Activated CD8-positive, alpha-beta T cell treated with anti-CD3 and anti-CD28 coated beads for 36 hours (primary cell): Measurements from ENCODE around the gene MBP. TPM values are rescaled to one million over a fixed set of nuclear protein-coding genes. Genes with fewer than 3 reads are reported as not detected.
A peak's percentile ranks its signal among the peaks of the same experiment; 100 is the strongest.

Experiments used
- ATAC-seq: fragments of 200-7000 bp; cut with Tn5 transposase; one replicate; pipeline ENCODE4 v1.10.0; 2021; ENCODE audit warnings: mild to moderate bottlenecking, moderate library complexity
- CTCF ChIA-PET: fragments of 350-600 bp; sonication (Branson Sonifier 250); formaldehyde crosslinking; loops from one replicate; lab custom pipeline; 2021; ENCODE audit warnings: antibody characterized with exemption; lab: Charles Lee
- POLR2A ChIA-PET: fragments of 350-600 bp; sonication (Branson Sonifier 250); formaldehyde crosslinking; loops from one replicate; lab custom pipeline; 2021; ENCODE audit warnings: antibody characterized with exemption; lab: Charles Lee
- DNase-seq: peaks from one replicate; pipeline ENCODE4 v3.0.0-alpha.2; 2020
- H3K27ac Mint-ChIP-seq: one replicate; pipeline ENCODE4 v1.8.0; 2021; ENCODE audit warnings: mild to moderate bottlenecking, mixed read lengths
- H3K27me3 Mint-ChIP-seq: one replicate; pipeline ENCODE4 v1.8.0; 2021; ENCODE audit warnings: mixed read lengths
- H3K36me3 Mint-ChIP-seq: one replicate; pipeline ENCODE4 v1.8.0; 2021; ENCODE audit warnings: low read depth, mixed read lengths
- H3K4me1 Mint-ChIP-seq: one replicate; pipeline ENCODE4 v1.8.0; 2021; ENCODE audit warnings: low read depth, mixed read lengths
- H3K4me3 Mint-ChIP-seq: one replicate; pipeline ENCODE4 v1.8.0; 2021; ENCODE audit warnings: mild to moderate bottlenecking, moderate library complexity, mixed read lengths
- H3K9me3 Mint-ChIP-seq: one replicate; pipeline ENCODE4 v1.8.0; 2021; ENCODE audit warnings: mixed read lengths
- intact Hi-C: fragments of 100-400 bp; cut with micrococcal nuclease; formaldehyde crosslinking; loops from one replicate; pipeline ENCODE4 v1.10.0; 2022
- total RNA-seq, 2 experiments: library from RNA; stranded (reverse); gene quantifications; one replicate each; pipeline ENCODE4 v1.2.3, GENCODE V29; 2021
- TF ChIP-seq, protein P1 (sequence below): fragments of 200-600 bp; IDR thresholded peaks from one replicate; pipeline ENCODE4 v1.8.0; 2022; ENCODE audit warnings: antibody characterized with exemption, mild to moderate bottlenecking

Gene MBP
- total RNA-seq, 2 experiments from 2014 or later: 39.9 to 41.5 TPM

DNA sequence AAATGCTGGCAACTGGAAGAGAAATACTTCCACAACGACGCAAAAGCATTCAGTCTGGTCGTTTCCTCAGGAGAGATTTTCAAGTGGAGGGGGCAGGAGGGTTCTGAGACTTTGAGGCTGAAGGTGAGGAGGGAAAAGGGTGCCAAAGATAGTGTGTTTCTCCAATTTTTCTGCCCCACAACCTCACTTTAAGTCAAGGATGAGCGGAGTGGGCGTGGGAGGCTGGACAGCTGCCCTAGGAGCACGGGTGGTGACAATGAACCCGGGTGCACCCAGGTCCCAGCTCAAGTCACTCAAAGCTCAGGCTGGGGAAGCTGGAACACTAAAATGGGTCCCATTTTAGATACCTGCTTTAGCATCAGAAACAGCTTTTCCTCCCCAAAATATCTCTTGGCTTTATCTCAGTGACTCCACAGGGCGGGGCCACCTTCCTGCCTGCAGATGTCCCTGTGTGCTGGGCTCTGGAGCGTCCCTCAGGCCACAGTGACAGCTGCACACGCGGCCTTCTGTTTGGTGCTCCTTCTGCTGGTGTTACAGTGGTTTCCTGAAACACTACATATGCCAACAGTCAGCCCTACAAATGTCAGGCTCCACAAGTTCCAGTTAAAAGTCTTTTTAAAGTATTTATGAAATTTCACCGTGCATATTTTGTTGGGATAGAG, 1.4 kb upstream of the MBP start:
- no peaks in the 10 kb centered on the region for H3K9me3 Mint-ChIP-seq
- TF ChIP-seq, protein P1, sequence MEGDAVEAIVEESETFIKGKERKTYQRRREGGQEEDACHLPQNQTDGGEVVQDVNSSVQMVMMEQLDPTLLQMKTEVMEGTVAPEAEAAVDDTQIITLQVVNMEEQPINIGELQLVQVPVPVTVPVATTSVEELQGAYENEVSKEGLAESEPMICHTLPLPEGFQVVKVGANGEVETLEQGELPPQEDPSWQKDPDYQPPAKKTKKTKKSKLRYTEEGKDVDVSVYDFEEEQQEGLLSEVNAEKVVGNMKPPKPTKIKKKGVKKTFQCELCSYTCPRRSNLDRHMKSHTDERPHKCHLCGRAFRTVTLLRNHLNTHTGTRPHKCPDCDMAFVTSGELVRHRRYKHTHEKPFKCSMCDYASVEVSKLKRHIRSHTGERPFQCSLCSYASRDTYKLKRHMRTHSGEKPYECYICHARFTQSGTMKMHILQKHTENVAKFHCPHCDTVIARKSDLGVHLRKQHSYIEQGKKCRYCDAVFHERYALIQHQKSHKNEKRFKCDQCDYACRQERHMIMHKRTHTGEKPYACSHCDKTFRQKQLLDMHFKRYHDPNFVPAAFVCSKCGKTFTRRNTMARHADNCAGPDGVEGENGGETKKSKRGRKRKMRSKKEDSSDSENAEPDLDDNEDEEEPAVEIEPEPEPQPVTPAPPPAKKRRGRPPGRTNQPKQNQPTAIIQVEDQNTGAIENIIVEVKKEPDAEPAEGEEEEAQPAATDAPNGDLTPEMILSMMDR: no peak
- CTCF ChIA-PET: interaction anchor here (1.1 to 2.1 kb wide), 6 partner anchors 9 to 133 kb away, joined by 3 to 9 read pairs (median 4); no protein-coding TSS in a partner anchor
- H3K27me3 Mint-ChIP-seq: no peaks in the 10 kb centered on the region
- peak overlapping the region; percentile 67 for H3K27ac Mint-ChIP-seq
- intact Hi-C loops: no loop called here
- H3K4me3 Mint-ChIP-seq: peak overlapping the region; percentile 58
- POLR2A ChIA-PET: interaction anchor here (1.5 to 18.7 kb wide), 3 partner anchors 10 to 72 kb away, joined by 6 to 337 read pairs (median 25); no protein-coding TSS in a partner anchor
- no peak for ATAC-seq
- peak; percentile 45 for DNase-seq
- peaks cover 30% of the 10 kb centered on the region for H3K4me1 Mint-ChIP-seq
- peaks cover 20% of the 10 kb centered on the region for H3K36me3 Mint-ChIP-seq

DNA sequence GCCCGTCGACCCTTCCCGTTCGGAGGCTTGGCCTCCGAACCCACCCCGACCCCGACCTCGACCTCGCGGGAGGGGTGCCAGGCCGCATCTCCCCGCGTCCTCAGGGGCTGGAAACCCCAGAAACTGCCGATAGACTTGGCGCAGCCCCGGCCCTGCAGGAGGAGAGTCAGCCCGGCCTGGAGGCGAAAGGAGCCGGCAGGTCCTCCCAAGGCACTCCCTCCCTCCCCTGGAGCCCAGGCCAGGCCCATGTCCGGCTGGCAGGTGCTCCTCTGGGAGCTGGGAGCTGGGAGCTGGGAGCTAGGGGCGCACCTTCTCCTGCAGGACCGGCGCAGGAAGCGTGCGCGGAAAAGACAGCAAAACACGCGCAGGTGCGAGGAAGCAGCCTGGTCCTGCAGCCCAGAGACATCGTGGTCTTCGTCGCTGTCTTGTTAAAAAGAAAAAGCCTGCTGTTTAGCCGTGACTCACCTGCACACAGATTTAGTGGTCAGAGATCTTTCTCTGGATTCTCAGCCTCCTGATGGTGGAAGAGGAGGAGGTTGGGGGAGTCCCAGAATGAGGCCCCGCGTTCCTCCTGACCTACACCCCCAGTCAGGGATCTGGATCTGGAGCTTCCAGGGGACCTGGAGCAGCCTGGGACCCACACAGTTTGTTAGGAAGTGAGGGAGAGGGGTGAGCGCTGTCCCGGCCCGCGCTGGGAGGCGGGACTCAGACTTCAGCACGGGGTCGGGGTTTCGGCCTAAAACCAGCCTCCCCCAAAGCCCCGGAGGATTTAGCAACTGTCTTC, 660 bp upstream of the MBP start:
- H3K27ac Mint-ChIP-seq: no peak overlapping the region
- H3K9me3 Mint-ChIP-seq: no peaks in the 10 kb centered on the region
- peak overlapping the region; percentile 58 for H3K4me3 Mint-ChIP-seq
- H3K36me3 Mint-ChIP-seq: peaks cover 25% of the 10 kb centered on the region
- ChIA-PET POLR2A (interaction anchor here (0.7 to 18.7 kb wide), 6 partner anchors 10 to 142 kb away, joined by 3 to 337 read pairs (median 14); no protein-coding TSS in a partner anchor), CTCF (interaction anchor here (1.1 to 2.2 kb wide), 5 partner anchors 9 to 133 kb away, joined by 3 to 5 read pairs (median 4); no protein-coding TSS in a partner anchor)
- DNase-seq (no peak), ATAC-seq (no peak)
- no peaks in the 10 kb centered on the region for H3K27me3 Mint-ChIP-seq
- peaks cover 37% of the 10 kb centered on the region for H3K4me1 Mint-ChIP-seq
- TF ChIP-seq, protein P1: no peak
- intact Hi-C loops: no loop called here

DNA sequence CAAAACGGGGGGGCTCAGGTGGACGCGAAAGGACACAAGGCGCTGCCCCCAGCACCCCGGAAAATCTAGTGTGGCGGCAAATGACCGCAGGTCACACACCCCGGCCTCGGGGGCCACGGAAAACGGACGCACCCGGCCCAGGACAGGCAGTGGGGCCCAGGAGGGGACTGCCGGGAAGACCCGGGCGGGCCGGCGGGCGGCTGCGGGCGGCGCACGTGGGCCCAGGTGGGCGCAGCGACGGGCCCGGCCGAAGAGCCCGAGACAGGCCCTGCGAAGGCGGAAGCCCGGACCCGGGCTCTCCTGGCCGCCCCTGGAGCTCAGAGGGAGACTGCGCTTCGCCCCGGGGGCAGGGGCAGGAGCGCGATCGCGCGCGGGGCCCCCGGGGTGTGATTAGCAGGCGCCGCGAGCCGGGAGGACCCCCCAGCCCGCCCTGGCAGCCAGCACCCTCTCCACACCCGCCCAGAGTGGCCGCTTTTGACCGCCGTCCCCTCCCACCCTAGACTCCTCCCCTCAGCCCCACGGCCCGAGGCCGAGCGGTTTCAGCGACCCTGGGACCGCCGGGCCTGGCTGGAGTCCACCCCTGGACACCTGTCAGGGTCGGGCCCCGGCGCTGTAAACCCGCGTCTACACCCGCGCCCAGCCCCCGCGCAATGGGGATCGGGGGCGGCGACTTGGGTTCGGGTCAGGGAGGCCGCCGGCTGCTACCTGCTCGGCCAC, 773 bp downstream of the MBP start:
- ChIA-PET CTCF (interaction anchor here (1.1 to 2.8 kb wide), 6 partner anchors 10 to 132 kb away, joined by 3 to 14 read pairs (median 4); no protein-coding TSS in a partner anchor), POLR2A (interaction anchor here (1.0 to 18.7 kb wide), 13 partner anchors 11 to 85 kb away, joined by 3 to 337 read pairs (median 5); no protein-coding TSS in a partner anchor)
- Mint-ChIP-seq H3K4me1 (peaks cover 50% of the 10 kb centered on the region), H3K9me3 (no peaks in the 10 kb centered on the region), H3K4me3 (peak overlapping the region; percentile 99), H3K27ac (peak overlapping the region; percentile 98), H3K36me3 (peaks cover 37% of the 10 kb centered on the region), H3K27me3 (no peaks in the 10 kb centered on the region)
- intact Hi-C loops: no loop called here
- peak; percentile 25 for ATAC-seq
- TF ChIP-seq, protein P1: no peak
- peak; percentile 41 for DNase-seq

- Mint-ChIP-seq H3K36me3 (peaks cover 40% of the 10 kb centered on the region), H3K4me1 (peaks cover 57% of the 10 kb centered on the region), H3K27ac (peak overlapping the region; percentile 98), H3K9me3 (no peaks in the 10 kb centered on the region), H3K27me3 (no peaks in the 10 kb centered on the region), H3K4me3 (peak overlapping the region; percentile 99)
- DNase-seq (peak; percentile 64), ATAC-seq (peak; percentile 19)
- TF ChIP-seq, protein P1: no peak
- CTCF ChIA-PET: interaction anchor here (1.0 to 2.8 kb wide), 7 partner anchors 9 to 131 kb away, joined by 3 to 14 read pairs (median 3); no protein-coding TSS in a partner anchor
- intact Hi-C loops: no loop called here
- POLR2A ChIA-PET: interaction anchor here (1.2 to 18.7 kb wide), 12 partner anchors 10 to 84 kb away, joined by 3 to 337 read pairs (median 6); no protein-coding TSS in a partner anchor
Observed at GRCh38 chr18:77131100-77131651, 1.4 kb downstream of the MBP start.
